HepG2 (cell line): ENCODE measurements around the gene FAM219B. TPM values are rescaled to one million over a fixed set of nuclear protein-coding genes. Genes with fewer than 3 reads are reported as not detected.
A peak's percentile ranks its signal among the peaks of the same experiment; 100 is the strongest.

Experiments
- FOXA1 ChIP-seq, 2 experiments: fragments of 450-650 bp in 1 of 2; sonication (generic) in 1 of 2; formaldehyde crosslinking in 1 of 2; IDR thresholded peaks; 2 replicates each; pipeline versions ENCODE4 v1.4.0 to v1.6.1; 2016 to 2020; ENCODE audit warnings: missing genetic modification reagents in 1 of 2
- HMG20B ChIP-seq: conservative IDR thresholded peaks from 2 replicates; pipeline ENCODE4 v1.6.1; 2016; ENCODE audit warnings: missing genetic modification reagents, missing compliant biosample characterization
- NFKB2 ChIP-seq: sonication (generic); formaldehyde crosslinking; IDR thresholded peaks from 2 replicates; pipeline ENCODE4 v1.4.0; 2020; ENCODE audit warnings: missing genetic modification reagents, borderline replicate concordance
- RFX3 ChIP-seq: IDR thresholded peaks from 2 replicates; pipeline ENCODE4 v1.6.1; 2016; ENCODE audit warnings: missing biosample characterization, missing genetic modification reagents
- ZNF468 ChIP-seq: sonication (generic); formaldehyde crosslinking; IDR thresholded peaks from 2 replicates; pipeline ENCODE4 v1.8.0; 2022; ENCODE audit warnings: mild to moderate bottlenecking, moderate library complexity, missing genetic modification reagents
- ZNF7 ChIP-seq: IDR thresholded peaks from 2 replicates; pipeline ENCODE4 v1.6.1; 2016; ENCODE audit warnings: missing biosample characterization, missing genetic modification reagents
- polyA plus RNA-seq, 8 experiments: library from polyadenylated mRNA; depleted of rRNA in 3 of 8; stranded (reverse) in 7 of 8; unstranded in 1 of 8; fragments of >200 nt; fragmentation: Illumina TruSeq in 4 of 8; extraction: Trizol in 4 of 8; gene quantifications; 2 replicates each; pipeline versions ENCODE4 v1.2.1 to v1.2.3, GENCODE V29; 2011 to 2016; ENCODE audit warnings: low read depth in 4 of 8, missing spikeins in 1 of 8, mixed read lengths in 1 of 8; ENCODE audit not compliant: insufficient read depth in 1 of 8
- total RNA-seq, 5 experiments: library from RNA; depleted of rRNA; stranded (reverse); fragments of >200 nt; fragmentation: Illumina TruSeq; extraction: Trizol; gene quantifications; 2 replicates each; pipeline ENCODE4 v1.2.3, GENCODE V29; 2016; ENCODE audit warnings: low read depth in 1 of 5
- TF ChIP-seq, protein P1 (sequence below): sonication (generic); formaldehyde crosslinking; IDR thresholded peaks from 2 replicates; pipeline ENCODE4 v1.9.0; 2021; ENCODE audit warnings: missing genetic modification reagents, mild to moderate bottlenecking, borderline replicate concordance
- TF ChIP-seq, protein P2 (sequence below): sonication (generic); formaldehyde crosslinking; IDR thresholded peaks from 2 replicates; pipeline ENCODE4 v1.4.0; 2020; ENCODE audit warnings: missing genetic modification reagents, borderline replicate concordance
- TF ChIP-seq, protein P3 (sequence below): IDR thresholded peaks from 2 replicates; pipeline ENCODE4 v1.6.1; 2016; ENCODE audit warnings: low read depth, missing genetic modification reagents, missing compliant biosample characterization
- TF ChIP-seq, protein P4 (sequence below): sonication (generic); formaldehyde crosslinking; IDR thresholded peaks from one replicate; pipeline ENCODE4 v1.5.1; 2020; ENCODE audit warnings: mild to moderate bottlenecking, missing genetic modification reagents; ENCODE audit errors: not compliant biosample characterization

The FAM219B gene
- total and polyA plus RNA-seq, 2 of the 13 experiments (the other 11 are each of a cell fraction or from before 2014, with no cell fraction given) = 36.6 to 50.2 TPM

DNA sequence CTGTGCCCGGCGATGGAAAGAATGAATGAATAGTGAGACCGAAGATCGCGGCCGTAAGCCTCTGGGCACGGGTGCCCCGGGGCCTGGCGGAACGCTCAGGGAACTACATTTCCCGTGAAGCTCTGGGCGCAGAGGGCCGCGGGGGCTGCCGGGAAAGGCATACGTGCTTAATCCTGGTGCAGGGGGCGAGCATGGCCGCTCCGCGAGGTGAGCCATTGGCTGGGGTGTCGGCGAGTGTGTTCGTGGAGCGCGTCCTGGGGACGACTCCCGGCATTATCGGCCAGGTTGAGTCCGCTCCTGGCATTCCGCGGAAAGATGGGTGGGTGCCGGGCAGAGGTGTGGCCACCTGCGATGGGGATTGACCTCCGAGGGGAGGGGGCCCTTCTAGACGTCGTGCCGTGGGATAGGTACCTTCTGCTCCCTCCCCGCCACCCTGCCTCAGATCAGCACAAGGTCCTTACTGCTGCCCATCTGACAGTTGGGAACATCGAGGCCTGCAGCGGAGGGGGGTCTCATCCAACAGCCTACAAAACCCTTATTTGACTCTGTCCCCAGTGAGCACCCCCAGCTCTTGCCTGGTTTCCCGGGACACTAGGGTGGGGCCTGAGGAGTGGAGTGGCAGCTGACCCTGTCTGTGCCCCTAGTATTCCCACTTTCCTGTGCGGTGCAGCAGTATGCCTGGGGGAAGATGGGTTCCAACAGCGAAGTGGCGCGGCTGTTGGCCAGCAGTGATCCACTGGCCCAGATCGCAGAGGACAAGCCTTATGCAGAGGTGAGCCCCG lies 16.6 kb downstream of the FAM219B start, which contains the start of gene MPI (continued):
- TF ChIP-seq NFKB2 = peak; percentile 55; the same call in 1 of the 2 replicates
- TF ChIP-seq, protein P1, sequence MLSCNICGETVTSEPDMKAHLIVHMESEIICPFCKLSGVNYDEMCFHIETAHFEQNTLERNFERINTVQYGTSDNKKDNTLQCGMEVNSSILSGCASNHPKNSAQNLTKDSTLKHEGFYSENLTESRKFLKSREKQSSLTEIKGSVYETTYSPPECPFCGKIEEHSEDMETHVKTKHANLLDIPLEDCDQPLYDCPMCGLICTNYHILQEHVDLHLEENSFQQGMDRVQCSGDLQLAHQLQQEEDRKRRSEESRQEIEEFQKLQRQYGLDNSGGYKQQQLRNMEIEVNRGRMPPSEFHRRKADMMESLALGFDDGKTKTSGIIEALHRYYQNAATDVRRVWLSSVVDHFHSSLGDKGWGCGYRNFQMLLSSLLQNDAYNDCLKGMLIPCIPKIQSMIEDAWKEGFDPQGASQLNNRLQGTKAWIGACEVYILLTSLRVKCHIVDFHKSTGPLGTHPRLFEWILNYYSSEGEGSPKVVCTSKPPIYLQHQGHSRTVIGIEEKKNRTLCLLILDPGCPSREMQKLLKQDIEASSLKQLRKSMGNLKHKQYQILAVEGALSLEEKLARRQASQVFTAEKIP (CRISPR knock-in tag) = no peak
- no peak for TF ChIP-seq ZNF468
- TF ChIP-seq, protein P2, sequence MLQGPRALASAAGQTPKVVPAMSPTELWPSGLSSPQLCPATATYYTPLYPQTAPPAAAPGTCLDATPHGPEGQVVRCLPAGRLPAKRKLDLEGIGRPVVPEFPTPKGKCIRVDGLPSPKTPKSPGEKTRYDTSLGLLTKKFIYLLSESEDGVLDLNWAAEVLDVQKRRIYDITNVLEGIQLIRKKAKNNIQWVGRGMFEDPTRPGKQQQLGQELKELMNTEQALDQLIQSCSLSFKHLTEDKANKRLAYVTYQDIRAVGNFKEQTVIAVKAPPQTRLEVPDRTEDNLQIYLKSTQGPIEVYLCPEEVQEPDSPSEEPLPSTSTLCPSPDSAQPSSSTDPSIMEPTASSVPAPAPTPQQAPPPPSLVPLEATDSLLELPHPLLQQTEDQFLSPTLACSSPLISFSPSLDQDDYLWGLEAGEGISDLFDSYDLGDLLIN = peak; percentile 96
- TF ChIP-seq RFX3 (CRISPR knock-in tag) = no peak
- TF ChIP-seq, protein P3, sequence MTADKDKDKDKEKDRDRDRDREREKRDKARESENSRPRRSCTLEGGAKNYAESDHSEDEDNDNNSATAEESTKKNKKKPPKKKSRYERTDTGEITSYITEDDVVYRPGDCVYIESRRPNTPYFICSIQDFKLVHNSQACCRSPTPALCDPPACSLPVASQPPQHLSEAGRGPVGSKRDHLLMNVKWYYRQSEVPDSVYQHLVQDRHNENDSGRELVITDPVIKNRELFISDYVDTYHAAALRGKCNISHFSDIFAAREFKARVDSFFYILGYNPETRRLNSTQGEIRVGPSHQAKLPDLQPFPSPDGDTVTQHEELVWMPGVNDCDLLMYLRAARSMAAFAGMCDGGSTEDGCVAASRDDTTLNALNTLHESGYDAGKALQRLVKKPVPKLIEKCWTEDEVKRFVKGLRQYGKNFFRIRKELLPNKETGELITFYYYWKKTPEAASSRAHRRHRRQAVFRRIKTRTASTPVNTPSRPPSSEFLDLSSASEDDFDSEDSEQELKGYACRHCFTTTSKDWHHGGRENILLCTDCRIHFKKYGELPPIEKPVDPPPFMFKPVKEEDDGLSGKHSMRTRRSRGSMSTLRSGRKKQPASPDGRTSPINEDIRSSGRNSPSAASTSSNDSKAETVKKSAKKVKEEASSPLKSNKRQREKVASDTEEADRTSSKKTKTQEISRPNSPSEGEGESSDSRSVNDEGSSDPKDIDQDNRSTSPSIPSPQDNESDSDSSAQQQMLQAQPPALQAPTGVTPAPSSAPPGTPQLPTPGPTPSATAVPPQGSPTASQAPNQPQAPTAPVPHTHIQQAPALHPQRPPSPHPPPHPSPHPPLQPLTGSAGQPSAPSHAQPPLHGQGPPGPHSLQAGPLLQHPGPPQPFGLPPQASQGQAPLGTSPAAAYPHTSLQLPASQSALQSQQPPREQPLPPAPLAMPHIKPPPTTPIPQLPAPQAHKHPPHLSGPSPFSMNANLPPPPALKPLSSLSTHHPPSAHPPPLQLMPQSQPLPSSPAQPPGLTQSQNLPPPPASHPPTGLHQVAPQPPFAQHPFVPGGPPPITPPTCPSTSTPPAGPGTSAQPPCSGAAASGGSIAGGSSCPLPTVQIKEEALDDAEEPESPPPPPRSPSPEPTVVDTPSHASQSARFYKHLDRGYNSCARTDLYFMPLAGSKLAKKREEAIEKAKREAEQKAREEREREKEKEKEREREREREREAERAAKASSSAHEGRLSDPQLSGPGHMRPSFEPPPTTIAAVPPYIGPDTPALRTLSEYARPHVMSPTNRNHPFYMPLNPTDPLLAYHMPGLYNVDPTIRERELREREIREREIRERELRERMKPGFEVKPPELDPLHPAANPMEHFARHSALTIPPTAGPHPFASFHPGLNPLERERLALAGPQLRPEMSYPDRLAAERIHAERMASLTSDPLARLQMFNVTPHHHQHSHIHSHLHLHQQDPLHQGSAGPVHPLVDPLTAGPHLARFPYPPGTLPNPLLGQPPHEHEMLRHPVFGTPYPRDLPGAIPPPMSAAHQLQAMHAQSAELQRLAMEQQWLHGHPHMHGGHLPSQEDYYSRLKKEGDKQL (CRISPR knock-in tag) = no peak
- TF ChIP-seq, protein P4, sequence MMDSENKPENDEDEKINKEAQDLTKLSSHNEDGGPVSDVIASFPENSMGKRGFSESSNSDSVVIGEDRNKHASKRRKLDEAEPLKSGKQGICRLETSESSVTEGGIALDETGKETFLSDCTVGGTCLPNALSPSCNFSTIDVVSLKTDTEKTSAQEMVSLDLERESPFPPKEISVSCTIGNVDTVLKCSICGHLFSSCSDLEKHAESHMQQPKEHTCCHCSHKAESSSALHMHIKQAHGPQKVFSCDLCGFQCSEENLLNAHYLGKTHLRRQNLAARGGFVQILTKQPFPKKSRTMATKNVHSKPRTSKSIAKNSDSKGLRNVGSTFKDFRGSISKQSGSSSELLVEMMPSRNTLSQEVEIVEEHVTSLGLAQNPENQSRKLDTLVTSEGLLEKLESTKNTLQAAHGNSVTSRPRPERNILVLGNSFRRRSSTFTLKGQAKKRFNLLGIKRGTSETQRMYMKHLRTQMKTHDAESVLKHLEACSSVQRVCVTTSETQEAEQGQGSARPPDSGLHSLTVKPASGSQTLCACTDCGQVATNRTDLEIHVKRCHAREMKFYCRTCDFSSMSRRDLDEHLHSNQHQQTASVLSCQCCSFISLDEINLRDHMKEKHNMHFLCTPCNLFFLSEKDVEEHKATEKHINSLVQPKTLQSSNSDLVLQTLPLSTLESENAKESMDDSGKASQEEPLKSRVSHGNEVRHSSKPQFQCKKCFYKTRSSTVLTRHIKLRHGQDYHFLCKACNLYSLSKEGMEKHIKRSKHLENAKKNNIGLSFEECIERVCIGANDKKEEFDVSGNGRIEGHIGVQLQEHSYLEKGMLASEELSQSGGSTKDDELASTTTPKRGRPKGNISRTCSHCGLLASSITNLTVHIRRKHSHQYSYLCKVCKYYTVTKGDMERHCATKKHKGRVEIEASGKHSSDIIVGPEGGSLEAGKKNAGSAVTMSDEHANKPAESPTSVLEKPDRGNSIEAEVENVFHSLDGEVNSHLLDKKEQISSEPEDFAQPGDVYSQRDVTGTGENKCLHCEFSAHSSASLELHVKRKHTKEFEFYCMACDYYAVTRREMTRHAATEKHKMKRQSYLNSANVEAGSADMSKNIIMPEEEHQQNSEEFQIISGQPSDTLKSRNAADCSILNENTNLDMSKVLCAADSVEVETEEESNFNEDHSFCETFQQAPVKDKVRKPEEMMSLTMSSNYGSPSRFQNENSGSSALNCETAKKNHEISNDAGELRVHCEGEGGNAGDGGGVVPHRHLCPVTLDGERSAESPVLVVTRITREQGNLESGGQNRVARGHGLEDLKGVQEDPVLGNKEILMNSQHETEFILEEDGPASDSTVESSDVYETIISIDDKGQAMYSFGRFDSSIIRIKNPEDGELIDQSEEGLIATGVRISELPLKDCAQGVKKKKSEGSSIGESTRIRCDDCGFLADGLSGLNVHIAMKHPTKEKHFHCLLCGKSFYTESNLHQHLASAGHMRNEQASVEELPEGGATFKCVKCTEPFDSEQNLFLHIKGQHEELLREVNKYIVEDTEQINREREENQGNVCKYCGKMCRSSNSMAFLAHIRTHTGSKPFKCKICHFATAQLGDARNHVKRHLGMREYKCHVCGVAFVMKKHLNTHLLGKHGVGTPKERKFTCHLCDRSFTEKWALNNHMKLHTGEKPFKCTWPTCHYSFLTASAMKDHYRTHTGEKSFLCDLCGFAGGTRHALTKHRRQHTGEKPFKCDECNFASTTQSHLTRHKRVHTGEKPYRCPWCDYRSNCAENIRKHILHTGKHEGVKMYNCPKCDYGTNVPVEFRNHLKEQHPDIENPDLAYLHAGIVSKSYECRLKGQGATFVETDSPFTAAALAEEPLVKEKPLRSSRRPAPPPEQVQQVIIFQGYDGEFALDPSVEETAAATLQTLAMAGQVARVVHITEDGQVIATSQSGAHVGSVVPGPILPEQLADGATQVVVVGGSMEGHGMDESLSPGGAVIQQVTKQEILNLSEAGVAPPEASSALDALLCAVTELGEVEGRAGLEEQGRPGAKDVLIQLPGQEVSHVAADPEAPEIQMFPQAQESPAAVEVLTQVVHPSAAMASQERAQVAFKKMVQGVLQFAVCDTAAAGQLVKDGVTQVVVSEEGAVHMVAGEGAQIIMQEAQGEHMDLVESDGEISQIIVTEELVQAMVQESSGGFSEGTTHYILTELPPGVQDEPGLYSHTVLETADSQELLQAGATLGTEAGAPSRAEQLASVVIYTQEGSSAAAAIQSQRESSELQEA (CRISPR knock-in tag) = peak; percentile 26
- no peak for TF ChIP-seq FOXA1 (IDR thresholded peaks at IDR 0.05)
- TF ChIP-seq FOXA1 (CRISPR knock-in tag; IDR thresholded peaks at IDR 0.05) = no peak
- TF ChIP-seq ZNF7 (CRISPR knock-in tag) = no peak
- TF ChIP-seq HMG20B (CRISPR knock-in tag) = 0 out of 2 replicates have a peak, but pooled peaks have one; percentile 11
